ENCODE data around the gene PPP4R1. TPM values are rescaled to one million over a fixed set of nuclear protein-coding genes. Genes with fewer than 3 reads are reported as not detected.

Gene PPP4R1
- polyA plus RNA-seq, 1 of the 3 experiments (the other 2 are of a cell fraction): 53.4 TPM

DNA sequence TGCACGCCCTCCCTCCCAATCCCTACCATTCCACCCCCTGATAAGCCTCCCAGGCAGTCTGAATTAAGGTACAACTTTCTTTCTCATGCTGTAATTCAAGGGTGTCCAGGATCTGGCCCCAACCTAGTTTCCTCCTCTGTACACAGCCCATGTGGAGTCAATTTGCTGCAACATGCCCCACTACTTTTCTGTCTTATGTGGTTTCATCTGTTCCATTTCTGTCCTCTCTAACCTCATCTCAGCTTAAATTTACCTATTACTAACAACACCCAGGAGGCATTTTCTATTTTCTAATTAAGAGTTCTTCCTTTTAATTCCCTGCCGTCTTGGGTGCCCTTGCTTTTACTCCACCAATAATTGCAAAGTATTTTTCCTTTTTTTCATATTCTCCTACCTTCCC is 10.0 kb downstream of the PPP4R1 start:
- H3K9me2 ChIP-seq: no peaks in the 10 kb centered on the region
- CTCF ChIA-PET: interaction anchor here (1.0 kb wide), 1 partner anchor 29 kb away, joined by 3 read pairs; no protein-coding TSS in a partner anchor
- no peak overlapping the region for H3K4me3 ChIP-seq (ENCODE audit: low read depth in 2 of 2, low read length in 1 of 2)
- H3K9me3 ChIP-seq: peaks cover 11% of the 10 kb centered on the region; the same call in 1 of the 2 replicates
- no peak for DNase-seq
- POLR2A ChIA-PET: no interaction called here
- no peak overlapping the region for H2AFZ ChIP-seq (ENCODE audit: low read depth)
- H3K36me3 ChIP-seq (replicated peaks in 1 of 2; ENCODE audit: control insufficient read depth in 1 of 2, insufficient read depth in 2 of 2, low read length in 1 of 2): peaks cover 6 to 48% of the 10 kb centered on the region in 2 experiments
- H3F3A ChIP-seq (replicated peaks; ENCODE audit: insufficient read depth): peaks cover 24% of the 10 kb centered on the region
- H3K79me2 ChIP-seq (ENCODE audit: insufficient read depth): peaks cover 100% of the 10 kb centered on the region
- H3K27ac ChIP-seq (ENCODE audit: low read depth in 2 of 2, low read length in 1 of 2): no peak overlapping the region; a peak in 1 of 4 replicates
- H3K4me1 ChIP-seq (ENCODE audit: control insufficient read depth in 1 of 2, insufficient read depth in 2 of 2, low read depth in 1 of 2, low read length in 1 of 2): peaks cover 3 to 7% of the 10 kb centered on the region in 2 experiments; a peak in 3 of 4 replicates
- peaks cover 69% of the 10 kb centered on the region for H4K20me1 ChIP-seq (ENCODE audit: insufficient read depth)
- H3K4me2 ChIP-seq: no peak overlapping the region
- WGBS (ENCODE audit: low lambda C conversion rate): 97% methylated on average over 2 of the region's 2 CpGs
- H3K27me3 ChIP-seq (ENCODE audit: insufficient read depth): no peaks in the 10 kb centered on the region
- H3K9ac ChIP-seq: no peak overlapping the region
- TF ChIP-seq RXRA (IDR thresholded peaks at IDR 0.05; ENCODE audit: borderline replicate concordance, low read depth) (no peak), RCOR1 (IDR thresholded peaks at IDR 0.05; ENCODE audit: low read length) (no peak), FOXM1 (IDR thresholded peaks at IDR 0.05; ENCODE audit: low read depth) (no peak), TEAD4 (IDR thresholded peaks at IDR 0.05; ENCODE audit: borderline replicate concordance, insufficient read depth) (no peak), EP300 (IDR thresholded peaks at IDR 0.05; ENCODE audit: borderline replicate concordance in 1 of 2, low read depth in 1 of 2, low read length in 1 of 2) (no peak), NRF1 (IDR thresholded peaks at IDR 0.05; ENCODE audit: low read depth, low read length) (no peak), RFX5 (IDR thresholded peaks at IDR 0.05; ENCODE audit: low read length) (no peak), NFIC (IDR thresholded peaks at IDR 0.05; ENCODE audit: borderline replicate concordance) (no peak), JUND (IDR thresholded peaks at IDR 0.05) (no peak), PBX3 (IDR thresholded peaks at IDR 0.05) (no peak), TCF12 (IDR thresholded peaks at IDR 0.05) (no peak), MAX (IDR thresholded peaks at IDR 0.05; ENCODE audit: low read depth) (no peak), ELF1 (IDR thresholded peaks at IDR 0.05) (no peak), TAF1 (IDR thresholded peaks at IDR 0.05; ENCODE audit: borderline replicate concordance, low read depth, low read length) (no peak), YY1 (IDR thresholded peaks at IDR 0.05; ENCODE audit: low read depth) (no peak), SIN3A (IDR thresholded peaks at IDR 0.05; ENCODE audit: borderline replicate concordance, low read depth, low read length) (no peak), FOXJ3 (CRISPR knock-in tag; IDR thresholded peaks at IDR 0.05) (no peak)
- TF ChIP-seq, protein P1, sequence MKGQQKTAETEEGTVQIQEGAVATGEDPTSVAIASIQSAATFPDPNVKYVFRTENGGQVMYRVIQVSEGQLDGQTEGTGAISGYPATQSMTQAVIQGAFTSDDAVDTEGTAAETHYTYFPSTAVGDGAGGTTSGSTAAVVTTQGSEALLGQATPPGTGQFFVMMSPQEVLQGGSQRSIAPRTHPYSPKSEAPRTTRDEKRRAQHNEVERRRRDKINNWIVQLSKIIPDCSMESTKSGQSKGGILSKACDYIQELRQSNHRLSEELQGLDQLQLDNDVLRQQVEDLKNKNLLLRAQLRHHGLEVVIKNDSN (IDR thresholded peaks at IDR 0.05; ENCODE audit: borderline replicate concordance, low read depth): no peak

- H3K79me2 ChIP-seq (ENCODE audit: insufficient read depth): peaks cover 100% of the 10 kb centered on the region
- no peak overlapping the region for H3K27ac ChIP-seq (ENCODE audit: low read depth in 2 of 2, low read length in 1 of 2)
- no peak overlapping the region for H3K4me2 ChIP-seq
- no peaks in the 10 kb centered on the region for H3K27me3 ChIP-seq (ENCODE audit: insufficient read depth)
- no peaks in the 10 kb centered on the region for H3K9me2 ChIP-seq
- H3K4me1 ChIP-seq (ENCODE audit: control insufficient read depth in 1 of 2, insufficient read depth in 2 of 2, low read depth in 1 of 2, low read length in 1 of 2): peaks cover 4 to 5% of the 10 kb centered on the region in 2 experiments; a peak in 2 of 4 replicates
- peaks cover 0 to 54% of the 10 kb centered on the region in 2 experiments for H3K36me3 ChIP-seq (replicated peaks in 1 of 2; ENCODE audit: control insufficient read depth in 1 of 2, insufficient read depth in 2 of 2, low read length in 1 of 2)
- ChIA-PET POLR2A (no interaction called here), CTCF (interaction anchor here (2.5 kb wide), 1 partner anchor 13 kb away, joined by 8 read pairs; no protein-coding TSS in a partner anchor)
- peaks cover 36% of the 10 kb centered on the region for H3F3A ChIP-seq (replicated peaks; ENCODE audit: insufficient read depth)
- peaks cover 62% of the 10 kb centered on the region for H4K20me1 ChIP-seq (ENCODE audit: insufficient read depth)
- peaks cover 19% of the 10 kb centered on the region; the same call in 1 of the 2 replicates for H3K9me3 ChIP-seq
- no peak overlapping the region for H3K9ac ChIP-seq
- DNase-seq: no peak
- H3K4me3 ChIP-seq (ENCODE audit: low read depth in 2 of 2, low read length in 1 of 2): no peak overlapping the region
- H2AFZ ChIP-seq (ENCODE audit: low read depth): no peak overlapping the region
- TF ChIP-seq RFX5 (IDR thresholded peaks at IDR 0.05; ENCODE audit: low read length) (no peak), CTCF (IDR thresholded peaks at IDR 0.05) (no peak), ELF1 (IDR thresholded peaks at IDR 0.05) (no peak), GATA2 (CRISPR knock-in tag; IDR thresholded peaks at IDR 0.05) (no peak), TAF1 (IDR thresholded peaks at IDR 0.05; ENCODE audit: borderline replicate concordance, low read depth, low read length) (no peak), RAD21 (IDR thresholded peaks at IDR 0.05; ENCODE audit: low read length) (no peak), FOXM1 (IDR thresholded peaks at IDR 0.05; ENCODE audit: low read depth) (no peak), MEF2A (IDR thresholded peaks at IDR 0.05; ENCODE audit: borderline replicate concordance, low read depth) (no peak), PBX3 (IDR thresholded peaks at IDR 0.05) (no peak), NRF1 (IDR thresholded peaks at IDR 0.05; ENCODE audit: low read depth, low read length) (no peak)
- TF ChIP-seq, protein P2, sequence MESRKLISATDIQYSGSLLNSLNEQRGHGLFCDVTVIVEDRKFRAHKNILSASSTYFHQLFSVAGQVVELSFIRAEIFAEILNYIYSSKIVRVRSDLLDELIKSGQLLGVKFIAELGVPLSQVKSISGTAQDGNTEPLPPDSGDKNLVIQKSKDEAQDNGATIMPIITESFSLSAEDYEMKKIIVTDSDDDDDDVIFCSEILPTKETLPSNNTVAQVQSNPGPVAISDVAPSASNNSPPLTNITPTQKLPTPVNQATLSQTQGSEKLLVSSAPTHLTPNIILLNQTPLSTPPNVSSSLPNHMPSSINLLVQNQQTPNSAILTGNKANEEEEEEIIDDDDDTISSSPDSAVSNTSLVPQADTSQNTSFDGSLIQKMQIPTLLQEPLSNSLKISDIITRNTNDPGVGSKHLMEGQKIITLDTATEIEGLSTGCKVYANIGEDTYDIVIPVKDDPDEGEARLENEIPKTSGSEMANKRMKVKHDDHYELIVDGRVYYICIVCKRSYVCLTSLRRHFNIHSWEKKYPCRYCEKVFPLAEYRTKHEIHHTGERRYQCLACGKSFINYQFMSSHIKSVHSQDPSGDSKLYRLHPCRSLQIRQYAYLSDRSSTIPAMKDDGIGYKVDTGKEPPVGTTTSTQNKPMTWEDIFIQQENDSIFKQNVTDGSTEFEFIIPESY (IDR thresholded peaks at IDR 0.05; ENCODE audit: borderline replicate concordance, low read depth): no peak
Observed at GRCh38 chr18:9599328-9599727, 15.0 kb downstream of the PPP4R1 start.
